ENCODE data around the gene AHCTF1. TPM values are rescaled to one million over a fixed set of nuclear protein-coding genes. Genes with fewer than 3 reads are reported as not detected.

Gene AHCTF1
- total and polyA plus RNA-seq, 4 donors: 4.2 to 17.5 (median 10.6) TPM

DNA sequence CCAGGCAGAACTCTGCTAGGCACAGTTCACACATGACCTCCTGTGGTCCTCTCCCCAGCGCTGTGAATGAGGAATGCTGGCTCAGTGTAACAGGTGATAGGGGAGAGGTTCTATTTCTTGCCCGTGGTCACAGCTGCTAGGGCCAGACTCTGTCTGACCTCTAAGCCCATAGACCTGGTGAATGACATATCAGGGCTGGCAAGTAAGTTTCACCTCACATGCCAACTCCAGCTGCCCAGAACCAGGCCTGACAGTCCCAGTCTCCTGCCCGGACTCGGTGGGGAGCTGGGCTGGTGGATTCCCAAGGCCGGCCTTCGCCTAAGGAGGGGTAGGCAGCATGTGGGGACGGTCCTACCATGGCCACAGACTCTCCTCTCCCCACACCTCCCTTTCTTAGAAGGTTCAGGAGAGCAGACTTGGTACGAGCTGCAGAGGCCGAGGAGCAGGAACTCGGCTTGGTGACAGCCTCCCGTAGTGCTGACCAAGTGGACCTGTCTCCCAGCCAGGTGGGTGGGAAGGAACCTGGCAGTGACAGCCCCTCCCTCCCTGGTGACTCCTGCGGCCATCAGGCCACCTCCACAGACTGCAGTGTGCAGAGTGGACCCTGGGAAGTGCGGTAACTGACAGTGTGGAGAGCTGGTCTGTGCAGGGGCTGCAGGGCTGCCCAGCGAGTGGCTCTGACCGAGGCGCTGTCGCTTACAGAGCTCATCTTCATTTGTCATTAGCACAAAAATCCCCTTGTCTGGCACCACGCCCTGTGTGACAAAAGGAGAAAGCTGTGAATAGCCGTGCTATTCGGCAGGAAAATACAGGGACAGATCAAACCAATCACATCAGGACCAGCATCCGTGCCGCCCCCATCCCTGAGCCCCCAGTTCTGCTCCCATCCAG, 132.9 kb downstream of the AHCTF1 start:
- no peak overlapping the region for H3K9ac ChIP-seq (ENCODE audit: low read depth in 1 of 2, low read length in 2 of 2)
- peaks cover 0 to 4% (median 0%) of the 10 kb centered on the region in 4 donors for H3K4me1 ChIP-seq (ENCODE audit: control insufficient read depth in 4 of 4, insufficient read depth in 4 of 4, low read length in 3 of 4)
- whole genome bisulfite sequencing: 87% methylated on average over 22 of the region's 22 CpGs

DNA sequence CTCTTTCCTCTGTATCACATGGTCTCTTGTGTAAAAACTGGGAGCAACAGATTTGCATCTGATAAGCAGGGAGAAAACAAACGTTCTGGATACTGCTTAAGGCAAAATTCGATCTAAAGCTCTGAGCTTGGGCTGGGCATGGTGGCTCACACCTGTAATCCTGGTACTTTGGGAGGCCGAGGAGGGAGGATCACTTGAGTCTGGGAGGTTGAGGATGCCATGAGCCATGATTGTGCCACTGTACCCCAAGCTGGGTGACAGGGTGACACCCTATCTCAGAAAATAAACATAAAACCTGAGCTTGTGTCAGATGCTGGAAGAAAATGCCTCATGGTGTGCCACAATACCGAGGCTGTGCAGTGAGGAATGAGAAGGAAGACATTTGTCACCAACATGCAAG, 133.6 kb downstream of the AHCTF1 start:
- Histone ChIP-seq H3K9me3 (ENCODE audit: control insufficient read depth in 4 of 4, low read length in 3 of 4) (no peaks in the 10 kb centered on the region), H3K36me3 (ENCODE audit: control insufficient read depth in 4 of 4, insufficient read depth in 3 of 4, low read depth in 1 of 4, low read length in 3 of 4) (no peaks in the 10 kb centered on the region), H3K27me3 (ENCODE audit: control insufficient read depth in 4 of 4, insufficient read depth in 4 of 4, low read length in 3 of 4) (no peaks in the 10 kb centered on the region), H3K27ac (ENCODE audit: low read depth in 1 of 2, low read length in 2 of 2) (no peak overlapping the region), H3K9ac (ENCODE audit: low read depth in 1 of 2, low read length in 2 of 2) (no peak overlapping the region), H3K4me3 (ENCODE audit: low read depth in 1 of 3, low read length in 3 of 3) (no peak overlapping the region), H3K4me1 (ENCODE audit: control insufficient read depth in 4 of 4, insufficient read depth in 4 of 4, low read length in 3 of 4) (peaks cover 0 to 4% (median 0%) of the 10 kb centered on the region in 4 donors)
- no peak for DNase-seq (ENCODE audit: low spot score)
- WGBS: 79% methylated on average over 4 of the region's 4 CpGs
- TF ChIP-seq HNF4G (IDR thresholded peaks at IDR 0.05): no peak

More for the DNA sequence above, 132.9 kb downstream of the AHCTF1 start:
- Histone ChIP-seq H3K36me3 (ENCODE audit: control insufficient read depth in 4 of 4, insufficient read depth in 3 of 4, low read depth in 1 of 4, low read length in 3 of 4) (no peaks in the 10 kb centered on the region), H3K27ac (ENCODE audit: low read depth in 1 of 2, low read length in 2 of 2) (no peak overlapping the region), H3K4me3 (ENCODE audit: low read depth in 1 of 3, low read length in 3 of 3) (no peak overlapping the region), H3K9me3 (ENCODE audit: control insufficient read depth in 4 of 4, low read length in 3 of 4) (no peaks in the 10 kb centered on the region), H3K27me3 (ENCODE audit: control insufficient read depth in 4 of 4, insufficient read depth in 4 of 4, low read length in 3 of 4) (no peaks in the 10 kb centered on the region)
- DNase-seq (ENCODE audit: low spot score): no peak
- no peak for TF ChIP-seq NR2F2 (IDR thresholded peaks at IDR 0.05)
- TF ChIP-seq TAF1 (conservative IDR thresholded peaks at IDR 0.05): no peak
- TF ChIP-seq, protein P1, sequence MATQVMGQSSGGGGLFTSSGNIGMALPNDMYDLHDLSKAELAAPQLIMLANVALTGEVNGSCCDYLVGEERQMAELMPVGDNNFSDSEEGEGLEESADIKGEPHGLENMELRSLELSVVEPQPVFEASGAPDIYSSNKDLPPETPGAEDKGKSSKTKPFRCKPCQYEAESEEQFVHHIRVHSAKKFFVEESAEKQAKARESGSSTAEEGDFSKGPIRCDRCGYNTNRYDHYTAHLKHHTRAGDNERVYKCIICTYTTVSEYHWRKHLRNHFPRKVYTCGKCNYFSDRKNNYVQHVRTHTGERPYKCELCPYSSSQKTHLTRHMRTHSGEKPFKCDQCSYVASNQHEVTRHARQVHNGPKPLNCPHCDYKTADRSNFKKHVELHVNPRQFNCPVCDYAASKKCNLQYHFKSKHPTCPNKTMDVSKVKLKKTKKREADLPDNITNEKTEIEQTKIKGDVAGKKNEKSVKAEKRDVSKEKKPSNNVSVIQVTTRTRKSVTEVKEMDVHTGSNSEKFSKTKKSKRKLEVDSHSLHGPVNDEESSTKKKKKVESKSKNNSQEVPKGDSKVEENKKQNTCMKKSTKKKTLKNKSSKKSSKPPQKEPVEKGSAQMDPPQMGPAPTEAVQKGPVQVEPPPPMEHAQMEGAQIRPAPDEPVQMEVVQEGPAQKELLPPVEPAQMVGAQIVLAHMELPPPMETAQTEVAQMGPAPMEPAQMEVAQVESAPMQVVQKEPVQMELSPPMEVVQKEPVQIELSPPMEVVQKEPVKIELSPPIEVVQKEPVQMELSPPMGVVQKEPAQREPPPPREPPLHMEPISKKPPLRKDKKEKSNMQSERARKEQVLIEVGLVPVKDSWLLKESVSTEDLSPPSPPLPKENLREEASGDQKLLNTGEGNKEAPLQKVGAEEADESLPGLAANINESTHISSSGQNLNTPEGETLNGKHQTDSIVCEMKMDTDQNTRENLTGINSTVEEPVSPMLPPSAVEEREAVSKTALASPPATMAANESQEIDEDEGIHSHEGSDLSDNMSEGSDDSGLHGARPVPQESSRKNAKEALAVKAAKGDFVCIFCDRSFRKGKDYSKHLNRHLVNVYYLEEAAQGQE (IDR thresholded peaks at IDR 0.05): no peak
- TF ChIP-seq EGR1 (IDR thresholded peaks at IDR 0.05; ENCODE audit: low read depth in 2 of 2): no peak
- TF ChIP-seq, protein P2, sequence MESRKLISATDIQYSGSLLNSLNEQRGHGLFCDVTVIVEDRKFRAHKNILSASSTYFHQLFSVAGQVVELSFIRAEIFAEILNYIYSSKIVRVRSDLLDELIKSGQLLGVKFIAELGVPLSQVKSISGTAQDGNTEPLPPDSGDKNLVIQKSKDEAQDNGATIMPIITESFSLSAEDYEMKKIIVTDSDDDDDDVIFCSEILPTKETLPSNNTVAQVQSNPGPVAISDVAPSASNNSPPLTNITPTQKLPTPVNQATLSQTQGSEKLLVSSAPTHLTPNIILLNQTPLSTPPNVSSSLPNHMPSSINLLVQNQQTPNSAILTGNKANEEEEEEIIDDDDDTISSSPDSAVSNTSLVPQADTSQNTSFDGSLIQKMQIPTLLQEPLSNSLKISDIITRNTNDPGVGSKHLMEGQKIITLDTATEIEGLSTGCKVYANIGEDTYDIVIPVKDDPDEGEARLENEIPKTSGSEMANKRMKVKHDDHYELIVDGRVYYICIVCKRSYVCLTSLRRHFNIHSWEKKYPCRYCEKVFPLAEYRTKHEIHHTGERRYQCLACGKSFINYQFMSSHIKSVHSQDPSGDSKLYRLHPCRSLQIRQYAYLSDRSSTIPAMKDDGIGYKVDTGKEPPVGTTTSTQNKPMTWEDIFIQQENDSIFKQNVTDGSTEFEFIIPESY (IDR thresholded peaks at IDR 0.05): no peak
- TF ChIP-seq RAD21 (IDR thresholded peaks at IDR 0.05): no peak
- TF ChIP-seq HNF4G (IDR thresholded peaks at IDR 0.05): no peak

GRCh38 chr1:246797597-246797996, 134.2 kb downstream of the AHCTF1 start:
- no peak for DNase-seq (ENCODE audit: low spot score)
- H3K27ac ChIP-seq (ENCODE audit: low read depth in 1 of 2, low read length in 2 of 2): no peak overlapping the region

More at GRCh38 chr1:246797597-246797996, 134.2 kb downstream of the AHCTF1 start:
- TF ChIP-seq FOXA2 (IDR thresholded peaks at IDR 0.05) (no peak), ATF3 (IDR thresholded peaks at IDR 0.05) (no peak), MAX (IDR thresholded peaks at IDR 0.05) (no peak)
- 91% methylated on average over 11 of the region's 11 CpGs for WGBS
- Histone ChIP-seq H3K9me3 (ENCODE audit: control insufficient read depth in 4 of 4, low read length in 3 of 4) (no peaks in the 10 kb centered on the region), H3K36me3 (ENCODE audit: control insufficient read depth in 4 of 4, insufficient read depth in 3 of 4, low read depth in 1 of 4, low read length in 3 of 4) (no peaks in the 10 kb centered on the region), H3K4me1 (ENCODE audit: control insufficient read depth in 4 of 4, insufficient read depth in 4 of 4, low read length in 3 of 4) (peaks cover 0 to 4% (median 0%) of the 10 kb centered on the region in 4 donors), H3K9ac (ENCODE audit: low read depth in 1 of 2, low read length in 2 of 2) (no peak overlapping the region), H3K4me3 (ENCODE audit: low read depth in 1 of 3, low read length in 3 of 3) (no peak overlapping the region), H3K27me3 (ENCODE audit: control insufficient read depth in 4 of 4, insufficient read depth in 4 of 4, low read length in 3 of 4) (no peaks in the 10 kb centered on the region)
